Endothelial cell of umbilical vein (primary cell): ENCODE data around the gene STX8. TPM values are rescaled to one million over a fixed set of nuclear protein-coding genes. Genes with fewer than 3 reads are reported as not detected.

ENCODE experiments used
- BruUV-seq: library from RNA; stranded (reverse); fragments of 400-500 nt; replicated peaks from 2 replicates; lab custom pipeline; 2021; lab: Mats Ljungman, UMichigan
- CTCF ChIA-PET: fragments of 300-600, 350-600 bp; sonication (Branson Sonifier 250); formaldehyde crosslinking; loops from one replicate; lab custom pipeline; 2021; ENCODE audit warnings: antibody characterized with exemption, inconsistent platforms; lab: Charles Lee
- POLR2A ChIA-PET: fragments of 300-600, 350-600 bp; sonication (Branson Sonifier 250); formaldehyde crosslinking; loops from one replicate; lab custom pipeline; 2021; ENCODE audit warnings: antibody characterized with exemption, inconsistent platforms; lab: Charles Lee
- DNase-seq: peaks from one replicate; pipeline ENCODE4 v3.0.0-alpha.2; 2011; ENCODE audit warnings: low read depth, low spot score
- FAIRE-seq: peaks from 2 replicates; lab custom pipeline; 2011; peaks lifted over from hg19 to GRCh38; lab: Jason Lieb, UNC
- H2AFZ ChIP-seq: 2 replicates; pipeline ENCODE4 v1.6.0; 2012; ENCODE audit warnings: low read depth, low read length, control low read depth, inconsistent platforms
- H3K27ac ChIP-seq: 2 replicates; pipeline ENCODE4 v1.5.1; 2011; ENCODE audit warnings: low read depth, mild to moderate bottlenecking, control low read depth, low read length, moderate library complexity; ENCODE audit not compliant: insufficient read depth
- H3K27me3 ChIP-seq, 2 experiments: 2 replicates each; pipeline versions ENCODE4 v1.6.0 to v1.6.1; 2011; ENCODE audit warnings: low read length in 2 of 2, mixed read lengths in 1 of 2; ENCODE audit not compliant: control insufficient read depth in 2 of 2, insufficient read depth in 2 of 2
- H3K36me3 ChIP-seq, 2 experiments: 2 replicates in 1 of 2; 3 replicates in 1 of 2; pipeline ENCODE4 v1.5.1; 2011; ENCODE audit warnings: low read length in 2 of 2, mild to moderate bottlenecking in 1 of 2, moderate library complexity in 1 of 2; ENCODE audit not compliant: control insufficient read depth in 2 of 2, insufficient read depth in 2 of 2; ENCODE audit errors: extremely low read depth in 1 of 2
- H3K4me1 ChIP-seq: 3 replicates; pipeline ENCODE4 v1.5.1; 2011; ENCODE audit warnings: mild to moderate bottlenecking, low read length; ENCODE audit not compliant: control insufficient read depth, insufficient read depth; ENCODE audit errors: extremely low read depth
- H3K4me2 ChIP-seq: 2 replicates; pipeline ENCODE4 v1.6.1; 2011; ENCODE audit warnings: low read length, control low read depth, mixed read lengths; ENCODE audit not compliant: insufficient read depth
- H3K4me3 ChIP-seq, 3 experiments: fragments of 200-600 bp in 1 of 3; sonication (generic), shearing (Covaris generic) in 1 of 3; replicated peaks in 1 of 3; 2 replicates each; pipeline ENCODE4 v1.5.1; 2011 to 2016; ENCODE audit warnings: control low read depth in 3 of 3, low read length in 3 of 3, mild to moderate bottlenecking in 2 of 3, inconsistent platforms in 1 of 3, low read depth in 1 of 3, moderate library complexity in 1 of 3; ENCODE audit not compliant: insufficient read depth in 1 of 3
- H3K79me2 ChIP-seq: 2 replicates; pipeline ENCODE4 v1.6.0; 2012; ENCODE audit warnings: low read length, inconsistent platforms; ENCODE audit not compliant: control insufficient read depth, insufficient read depth
- H3K9ac ChIP-seq: replicated peaks from 2 replicates; pipeline ENCODE3; 2011; ENCODE audit warnings: low read length, control low read depth; ENCODE audit not compliant: insufficient read depth; ENCODE audit errors: extremely low read depth
- H3K9me1 ChIP-seq: replicated peaks from 3 replicates; pipeline ENCODE4 v1.6.0; 2011; ENCODE audit warnings: mild to moderate bottlenecking, low read length; ENCODE audit not compliant: control insufficient read depth, insufficient read depth; ENCODE audit errors: extremely low read depth
- H3K9me3 ChIP-seq: replicated peaks from 2 replicates; pipeline ENCODE4 v1.5.1; 2012; ENCODE audit warnings: low read length, inconsistent platforms; ENCODE audit not compliant: control insufficient read depth, insufficient read depth
- H4K20me1 ChIP-seq: replicated peaks from 2 replicates; pipeline ENCODE3; 2011; ENCODE audit warnings: mild to moderate bottlenecking, low read length; ENCODE audit not compliant: control insufficient read depth, insufficient read depth; ENCODE audit errors: extremely low read depth
- EZH2 ChIP-seq: IDR thresholded peaks from 2 replicates; pipeline ENCODE4 v1.6.1; 2012; ENCODE audit warnings: borderline replicate concordance, low read depth, mild to moderate bottlenecking, moderate library complexity, low read length, inconsistent platforms; ENCODE audit not compliant: severe bottlenecking
- FOS ChIP-seq: IDR thresholded peaks from 2 replicates; pipeline ENCODE4 v1.6.1; 2011; ENCODE audit warnings: mild to moderate bottlenecking, low read length, moderate library complexity, borderline replicate concordance; ENCODE audit not compliant: insufficient read depth
- GATA2 ChIP-seq: IDR thresholded peaks from 2 replicates; pipeline ENCODE4 v1.7.0; 2011; ENCODE audit warnings: low read depth, mild to moderate bottlenecking, moderate library complexity, mixed read lengths, low read length; ENCODE audit not compliant: insufficient read length, insufficient read depth
- JUN ChIP-seq: IDR thresholded peaks from 2 replicates; pipeline ENCODE4 v1.6.1; 2011; ENCODE audit warnings: borderline replicate concordance, low read depth; ENCODE audit not compliant: insufficient read length, insufficient read depth
- MAX ChIP-seq: IDR thresholded peaks from 2 replicates; pipeline ENCODE4 v1.6.1; 2011; ENCODE audit not compliant: insufficient read depth, insufficient read length
- MYC ChIP-seq: IDR thresholded peaks from one replicate; pipeline ENCODE4 v1.6.1; 2011; ENCODE audit warnings: mild to moderate bottlenecking, low read depth, low read length
- POLR2A ChIP-seq: IDR thresholded peaks from 2 replicates; pipeline ENCODE4 v1.6.1; 2012; ENCODE audit warnings: low read depth, mild to moderate bottlenecking, control low read depth, low read length
- POLR2AphosphoS5 ChIP-seq: IDR thresholded peaks from 2 replicates; pipeline ENCODE4 v1.6.1; 2012; ENCODE audit warnings: low read depth, mild to moderate bottlenecking, control low read depth, low read length, moderate library complexity; ENCODE audit not compliant: insufficient read depth
- dilution Hi-C: fragments of 300-500 bp; cut with MboI; formaldehyde crosslinking; loops from one replicate; pipeline ENCODE4 v1.15.0; 2019; ENCODE audit warnings: low sequenced_read_pairs; ENCODE audit not compliant: extremely low pct_ligation_motif_present
- intact Hi-C: fragments of 100-400 bp; cut with micrococcal nuclease; formaldehyde crosslinking; loops from one replicate; pipeline ENCODE4 v1.10.0; 2022
- polyA plus RNA-seq, 4 experiments: library from polyadenylated mRNA; depleted of rRNA in 3 of 4; stranded (reverse) in 3 of 4; unstranded in 1 of 4; fragments of >200 nt; gene quantifications; 2 replicates each; pipeline versions ENCODE4 v1.2.1 to v1.2.3, GENCODE V29; 2011 to 2012; ENCODE audit warnings: missing spikeins in 1 of 4
- total RNA-seq: library from RNA; stranded (reverse); gene quantifications from 2 replicates; pipeline ENCODE4 v1.2.3, GENCODE V29; 2021
- TF ChIP-seq, protein P1 (sequence below), 2 donors: IDR thresholded peaks; 1 replicate in 1 of 2; 2 replicates in 1 of 2; pipeline ENCODE4 v1.5.1; 2011; ENCODE audit warnings: low read length in 2 of 2, mild to moderate bottlenecking in 2 of 2, moderate library complexity in 2 of 2, control low read depth in 1 of 2, inconsistent platforms in 1 of 2, low read depth in 1 of 2; ENCODE audit not compliant: insufficient read depth in 1 of 2; ENCODE audit errors: extremely low read depth in 1 of 2

Gene STX8
- total and polyA plus RNA-seq, 2 donors (not counting 3 experiments of a cell fraction or from before 2014, with no cell fraction given): 25.9 to 67.3 TPM

GRCh38 chr17:9517396-9517795 is 58.2 kb downstream of the STX8 start:
- ChIA-PET CTCF (interaction anchor here (0.6 to 1.5 kb wide), 2 partner anchors 12 to 31 kb away, joined by 3 read pairs; no protein-coding TSS in a partner anchor), POLR2A (interaction anchor here (0.7 kb wide), 1 partner anchor 18 kb away, joined by 9 read pairs; no protein-coding TSS in a partner anchor)
- TF ChIP-seq EZH2: no peak
- no peak for TF ChIP-seq POLR2A
- TF ChIP-seq MYC: no peak
- TF ChIP-seq JUN: no peak
- no peak for TF ChIP-seq FOS
- TF ChIP-seq GATA2: no peak
- TF ChIP-seq, protein P1, sequence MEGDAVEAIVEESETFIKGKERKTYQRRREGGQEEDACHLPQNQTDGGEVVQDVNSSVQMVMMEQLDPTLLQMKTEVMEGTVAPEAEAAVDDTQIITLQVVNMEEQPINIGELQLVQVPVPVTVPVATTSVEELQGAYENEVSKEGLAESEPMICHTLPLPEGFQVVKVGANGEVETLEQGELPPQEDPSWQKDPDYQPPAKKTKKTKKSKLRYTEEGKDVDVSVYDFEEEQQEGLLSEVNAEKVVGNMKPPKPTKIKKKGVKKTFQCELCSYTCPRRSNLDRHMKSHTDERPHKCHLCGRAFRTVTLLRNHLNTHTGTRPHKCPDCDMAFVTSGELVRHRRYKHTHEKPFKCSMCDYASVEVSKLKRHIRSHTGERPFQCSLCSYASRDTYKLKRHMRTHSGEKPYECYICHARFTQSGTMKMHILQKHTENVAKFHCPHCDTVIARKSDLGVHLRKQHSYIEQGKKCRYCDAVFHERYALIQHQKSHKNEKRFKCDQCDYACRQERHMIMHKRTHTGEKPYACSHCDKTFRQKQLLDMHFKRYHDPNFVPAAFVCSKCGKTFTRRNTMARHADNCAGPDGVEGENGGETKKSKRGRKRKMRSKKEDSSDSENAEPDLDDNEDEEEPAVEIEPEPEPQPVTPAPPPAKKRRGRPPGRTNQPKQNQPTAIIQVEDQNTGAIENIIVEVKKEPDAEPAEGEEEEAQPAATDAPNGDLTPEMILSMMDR (IDR thresholded peaks at IDR 0.05; ENCODE audit: extremely low read depth in 1 of 2, insufficient read depth in 1 of 2, low read depth in 1 of 2, low read length in 2 of 2): no peak
- no peak for TF ChIP-seq POLR2AphosphoS5
- TF ChIP-seq MAX: no peak
- no peaks in the 10 kb centered on the region for H3K79me2 ChIP-seq
- no peak for DNase-seq
- no peaks in the 10 kb centered on the region for H3K9me1 ChIP-seq
- H3K4me2 ChIP-seq: no peak overlapping the region
- no peak overlapping the region for H2AFZ ChIP-seq
- BruUV-seq: no TSS peak
- dilution Hi-C loops (no loop called here), intact Hi-C loops (no loop called here)
- H3K36me3 ChIP-seq: no peaks in the 10 kb centered on the region
- no peaks in the 10 kb centered on the region for H3K9me3 ChIP-seq
- H3K27ac ChIP-seq: no peak overlapping the region
- no peak overlapping the region for H3K9ac ChIP-seq
- FAIRE-seq: no peak
- no peaks in the 10 kb centered on the region for H4K20me1 ChIP-seq
- no peak overlapping the region for H3K4me3 ChIP-seq
- no peaks in the 10 kb centered on the region for H3K27me3 ChIP-seq
- peaks cover 8% of the 10 kb centered on the region for H3K4me1 ChIP-seq
